K562 (cell line): ENCODE measurements around the gene NEU1. TPM values are rescaled to one million over a fixed set of nuclear protein-coding genes. Genes with fewer than 3 reads are reported as not detected.
A peak's percentile ranks its signal among the peaks of the same experiment; 100 is the strongest.

Experiments used
- ATF3 ChIP-seq, 2 experiments: fragments of 450-650 bp in 1 of 2; sonication (generic) in 1 of 2; formaldehyde crosslinking in 1 of 2; IDR thresholded peaks in 1 of 2; conservative IDR thresholded peaks in 1 of 2; 2 replicates each; pipeline versions ENCODE4 v1.6.1 to v1.8.1; 2016 to 2023; ENCODE audit warnings: mild to moderate bottlenecking in 2 of 2, moderate library complexity in 2 of 2, inconsistent platforms in 1 of 2, missing genetic modification reagents in 1 of 2
- BCLAF1 ChIP-seq, 2 experiments: fragments of 450-650 bp in 1 of 2; IDR thresholded peaks; 2 replicates each; pipeline ENCODE4 v1.6.1; 2011 to 2017; ENCODE audit warnings: low read depth in 2 of 2, antibody characterized with exemption in 1 of 2, borderline replicate concordance in 1 of 2, low read length in 1 of 2, mild to moderate bottlenecking in 1 of 2, mixed read lengths in 1 of 2; ENCODE audit not compliant: control insufficient read depth in 1 of 2
- CAMTA2 ChIP-seq: fragments of 250-450 bp; sonication (Bioruptor Pico); conservative IDR thresholded peaks from 2 replicates; pipeline ENCODE4 v1.5.1; 2022
- E2F5 ChIP-seq: sonication (generic); formaldehyde crosslinking; IDR thresholded peaks from 2 replicates; pipeline ENCODE4 v1.8.0; 2022; ENCODE audit warnings: mild to moderate bottlenecking, missing genetic modification reagents
- ELF1 ChIP-seq: fragments of 200-800 bp; sonication (Bioruptor generic); IDR thresholded peaks from 2 replicates; pipeline ENCODE4 v1.6.1; 2016; ENCODE audit warnings: missing genetic modification characterization, missing compliant biosample characterization
- ESRRA ChIP-seq: fragments of 450-650 bp; IDR thresholded peaks from 2 replicates; pipeline ENCODE4 v1.6.1; 2014; ENCODE audit warnings: low read depth, mild to moderate bottlenecking, moderate library complexity, borderline replicate concordance
- GABPB1 ChIP-seq: sonication (generic); formaldehyde crosslinking; IDR thresholded peaks from 2 replicates; pipeline ENCODE4 v1.8.0; 2022; ENCODE audit warnings: mild to moderate bottlenecking, missing genetic modification reagents
- GABPB2 ChIP-seq: fragments of 250-450 bp; sonication (Bioruptor Pico); conservative IDR thresholded peaks from 2 replicates; pipeline ENCODE4 v1.5.1; 2021; ENCODE audit warnings: mild to moderate bottlenecking
- HIVEP1 ChIP-seq: fragments of 250-450 bp; sonication (Bioruptor Pico); IDR thresholded peaks from 2 replicates; pipeline ENCODE4 v1.4.0; 2020; ENCODE audit warnings: mild to moderate bottlenecking
- MAFK ChIP-seq: IDR thresholded peaks from 2 replicates; pipeline ENCODE4 v1.6.1; 2011; ENCODE audit warnings: low read length, improper control_type of control experiment
- MCM7 ChIP-seq, 2 experiments: fragments of 450-650 bp; IDR thresholded peaks; 2 replicates each; pipeline ENCODE4 v1.6.1; 2016 to 2018
- NBN ChIP-seq: fragments of 450-650 bp; IDR thresholded peaks from 2 replicates; pipeline ENCODE4 v1.6.1; 2016; ENCODE audit warnings: low read depth, mild to moderate bottlenecking
- NKRF ChIP-seq: fragments of 450-650 bp; IDR thresholded peaks from 2 replicates; pipeline ENCODE4 v1.6.1; 2016; ENCODE audit warnings: borderline replicate concordance
- NONO ChIP-seq, 2 experiments: fragments of 200-400 bp in 1 of 2; fragments of 450-650 bp in 1 of 2; formaldehyde crosslinking in 1 of 2; IDR thresholded peaks; 2 replicates each; pipeline ENCODE4 v1.6.1; 2017; ENCODE audit warnings: low read depth in 2 of 2, mild to moderate bottlenecking in 2 of 2, moderate library complexity in 2 of 2, low read length in 1 of 2
- PHF20 ChIP-seq: fragments of 450-650 bp; IDR thresholded peaks from 2 replicates; pipeline ENCODE4 v1.6.1; 2018; ENCODE audit not compliant: partially characterized antibody
- RNF2 ChIP-seq: sonication (generic); IDR thresholded peaks from 2 replicates; pipeline ENCODE4 v1.6.1; 2016
- SMARCB1 ChIP-seq: IDR thresholded peaks from 2 replicates; pipeline ENCODE4 v1.6.1; 2011; ENCODE audit warnings: improper control_type of control experiment, low read depth; ENCODE audit not compliant: insufficient read length
- SREBF2 ChIP-seq: sonication (generic); formaldehyde crosslinking; IDR thresholded peaks from 2 replicates; pipeline ENCODE4 v1.4.0; 2020; ENCODE audit warnings: mild to moderate bottlenecking, missing genetic modification reagents
- TEAD1 ChIP-seq, 2 experiments: fragments of 450-650 bp in 1 of 2; sonication (generic) in 1 of 2; formaldehyde crosslinking; IDR thresholded peaks; 2 replicates each; pipeline versions ENCODE4 v1.4.0 to v1.8.0; 2020 to 2022; ENCODE audit warnings: mild to moderate bottlenecking in 2 of 2, missing genetic modification reagents in 1 of 2
- WHSC1 ChIP-seq: IDR thresholded peaks from one replicate; pipeline ENCODE4 v1.6.1; 2012; ENCODE audit warnings: low read length, control low read depth, inconsistent platforms
- ZNF121 ChIP-seq: sonication (generic); formaldehyde crosslinking; conservative IDR thresholded peaks from 2 replicates; pipeline ENCODE4 v1.8.0; 2022; ENCODE audit warnings: missing genetic modification reagents
- ZNF444 ChIP-seq: fragments of 250-450 bp; sonication (Bioruptor Pico); IDR thresholded peaks from 2 replicates; pipeline ENCODE4 v1.4.0; 2020; ENCODE audit warnings: mild to moderate bottlenecking, moderate library complexity
- ZNF696 ChIP-seq: fragments of 250-450 bp; sonication (Bioruptor Pico); conservative IDR thresholded peaks from 2 replicates; pipeline ENCODE4 v1.4.0; 2020; ENCODE audit warnings: mild to moderate bottlenecking, moderate library complexity
- polyA plus RNA-seq, 8 experiments: library from polyadenylated mRNA; depleted of rRNA in 4 of 8; stranded (reverse) in 5 of 8; unstranded in 3 of 8; fragments of >200 nt; fragmentation: Nextera tagmentation in 2 of 8; fragmentation: Illumina TruSeq in 1 of 8; extraction: Ambion mirVana in 2 of 8; extraction: Trizol in 1 of 8; gene quantifications; 2 replicates each; pipeline versions ENCODE4 v1.2.1 to v1.2.3, GENCODE V29; 2011 to 2014; ENCODE audit warnings: inconsistent platforms in 1 of 8, missing spikeins in 1 of 8
- total RNA-seq, 7 experiments: library from RNA; depleted of rRNA in 6 of 7; stranded (reverse); fragments of >200 nt in 6 of 7; fragmentation: Illumina TruSeq in 2 of 7; extraction: Trizol in 2 of 7; gene quantifications; 2 replicates each; pipeline versions ENCODE4 v1.2.1 to v1.2.3, GENCODE V29; 2011 to 2021; ENCODE audit warnings: low replicate concordance in 1 of 7

Gene NEU1
- total and polyA plus RNA-seq, 9 of the 15 experiments (the other 6 are each of a cell fraction or from before 2014, with no cell fraction given), result 14.8 to 67.8 (median 51.0) TPM

- 0 out of 2 replicates have a peak, but pooled peaks have one; percentile 32 for TF ChIP-seq GABPB2 (CRISPR knock-in tag)
- TF ChIP-seq WHSC1, result no peak
- TF ChIP-seq MCM7 (IDR thresholded peaks at IDR 0.05), result no peak
- no peak; the same call in 1 of the 2 replicates for TF ChIP-seq NBN
- TF ChIP-seq PHF20, result no peak
- TF ChIP-seq ZNF696 (CRISPR knock-in tag), result no peak
- no peak for TF ChIP-seq TEAD1 (CRISPR knock-in tag; IDR thresholded peaks at IDR 0.05)
- TF ChIP-seq CAMTA2 (CRISPR knock-in tag), result no peak
- peak; percentile 86 for TF ChIP-seq NKRF
- TF ChIP-seq RNF2, result no peak
- TF ChIP-seq NONO (IDR thresholded peaks at IDR 0.05; ENCODE audit: low read depth in 2 of 2, low read length in 1 of 2), result no peak
- TF ChIP-seq ESRRA, result no peak
- TF ChIP-seq ELF1 (tag), result no peak
- TF ChIP-seq BCLAF1 (IDR thresholded peaks at IDR 0.05; ENCODE audit: borderline replicate concordance in 1 of 2, control insufficient read depth in 1 of 2, low read depth in 2 of 2, low read length in 1 of 2), result no peak
- no peak for TF ChIP-seq E2F5 (CRISPR knock-in tag)
- TF ChIP-seq ATF3 (IDR thresholded peaks at IDR 0.05), result no peak
- TF ChIP-seq ATF3 (CRISPR knock-in tag; conservative IDR thresholded peaks at IDR 0.05), result no peak; the same call in 1 of the 2 replicates
- no peak for TF ChIP-seq HIVEP1 (CRISPR knock-in tag)
- no peak for TF ChIP-seq ZNF444 (CRISPR knock-in tag)
- no peak for TF ChIP-seq GABPB1
- no peak for TF ChIP-seq SREBF2
- no peak for TF ChIP-seq ZNF121 (CRISPR knock-in tag)
- TF ChIP-seq SMARCB1, result no peak
- no peak for TF ChIP-seq MAFK
These were observed 26.6 kb downstream of the NEU1 start (continued) for GRCh38 chr6:31836047-31836473.
